HG02623 (cell line): ENCODE data around the gene SLC2A1.

Source experiments
- ATAC-seq: cut with Tn5 transposase; IDR thresholded peaks from one replicate; pipeline ENCODE4 v1.9.1; 2021; ENCODE audit warnings: moderate library complexity; ENCODE audit not compliant: unreplicated experiment

Gene SLC2A1

DNA sequence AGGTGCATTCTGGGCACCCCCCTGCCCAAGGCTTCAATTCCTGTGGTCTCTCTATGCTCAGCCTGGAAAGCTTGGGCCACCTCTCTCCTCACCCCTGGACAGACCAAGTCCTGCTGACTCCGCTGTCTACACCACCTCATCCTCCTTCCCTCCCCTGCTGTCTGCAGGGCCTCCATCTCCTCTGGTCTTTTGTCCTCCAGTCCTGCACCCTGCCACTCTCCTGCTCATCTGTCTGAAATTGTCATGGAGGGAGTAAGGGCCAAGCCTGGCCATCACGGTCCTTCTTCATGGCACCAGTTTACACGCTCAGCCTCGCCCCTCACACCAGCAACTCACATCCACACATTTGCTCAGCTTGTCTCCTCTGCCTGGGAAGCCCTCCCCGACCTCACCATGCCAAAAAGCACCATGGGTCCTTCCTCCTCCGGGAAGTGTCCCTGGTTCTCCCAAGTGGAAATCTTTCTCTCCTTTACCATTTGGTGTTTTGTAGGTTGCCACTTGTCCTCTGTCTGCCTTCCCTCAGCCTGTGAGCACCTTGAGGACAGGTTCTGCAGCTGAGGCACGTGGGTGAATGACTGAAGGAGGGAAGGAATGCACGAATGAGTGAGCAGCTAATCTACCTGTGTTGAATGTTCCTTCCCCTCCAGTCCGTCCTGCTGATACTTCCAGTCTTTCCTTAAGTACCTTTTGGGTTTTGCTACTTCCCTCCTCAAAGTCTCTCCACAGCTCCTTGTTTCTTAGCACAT lies 2.1 kb upstream of the SLC2A1 start:
- no peak for ATAC-seq

- no peak for ATAC-seq
Observed at GRCh38 chr1:42960122-42960390, 1.4 kb upstream of the SLC2A1 start.

DNA sequence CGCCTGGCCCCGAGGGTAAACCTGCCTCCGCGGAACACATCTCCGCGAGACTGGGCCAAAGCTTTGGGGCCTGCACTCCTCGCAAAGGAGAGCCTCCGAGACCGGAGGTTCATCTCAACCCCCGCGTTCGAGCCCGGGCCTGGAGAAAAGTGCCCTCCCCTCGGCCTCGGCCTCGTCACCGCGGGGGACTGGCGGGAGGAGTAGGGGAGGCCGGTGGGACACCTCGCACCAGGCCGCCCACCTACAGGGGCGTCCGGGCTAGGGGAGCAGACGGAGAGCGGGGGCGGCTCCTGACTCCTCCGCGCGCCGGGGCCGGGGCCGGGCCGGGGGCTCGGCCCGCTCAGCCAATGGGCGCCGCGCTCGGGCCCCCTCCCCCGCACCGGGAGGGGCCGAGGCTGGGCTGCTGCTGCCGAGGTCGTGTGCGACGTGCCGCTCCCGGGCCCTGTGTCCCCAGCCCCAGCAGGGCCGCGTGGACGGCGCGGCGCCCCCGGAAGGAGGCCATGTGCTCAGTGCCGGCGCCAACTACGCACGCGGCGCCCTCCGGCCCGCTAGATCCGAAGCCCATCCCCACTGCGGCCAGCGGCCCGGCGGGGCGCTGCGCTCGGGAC lies 684 bp downstream of the SLC2A1 start:
- ATAC-seq = peak; percentile 50

DNA sequence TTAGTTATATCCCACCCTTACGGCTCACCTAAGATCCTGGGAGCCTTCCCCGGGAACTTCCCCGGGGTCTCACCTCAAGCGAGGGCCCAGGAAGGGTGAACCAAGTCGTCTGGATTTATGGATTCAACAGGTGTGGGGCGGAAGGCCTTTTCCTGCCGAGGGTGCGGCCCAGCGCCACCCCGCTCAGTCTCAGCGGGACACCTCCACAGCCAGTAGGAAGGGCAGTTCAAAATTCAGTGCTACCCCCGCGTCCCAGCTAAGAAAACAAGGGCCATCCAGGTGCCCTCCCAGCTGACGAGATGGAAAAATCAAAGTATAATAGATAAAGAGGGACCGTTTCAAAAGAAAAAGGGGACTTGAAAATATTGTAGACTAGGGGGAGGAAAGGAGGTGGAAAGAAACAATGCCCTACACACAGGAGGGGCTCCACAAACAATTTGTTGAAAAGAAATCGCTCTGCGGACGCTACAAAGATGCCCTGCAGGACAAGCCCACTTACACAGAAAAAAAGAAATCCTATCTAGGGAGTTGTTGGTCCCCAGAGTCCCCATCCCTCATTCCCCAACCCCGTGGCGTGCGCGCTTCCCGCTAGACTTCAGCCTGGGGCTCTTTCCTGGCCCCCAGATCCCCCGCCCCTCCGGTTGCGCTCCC lies 1.3 kb downstream of the SLC2A1 start:
- no peak for ATAC-seq

- no peak for ATAC-seq
Observed at GRCh38 chr1:42956739-42957138, 1.9 kb downstream of the SLC2A1 start.

GRCh38 chr1:42955311-42956063 lies 3.2 kb downstream of the SLC2A1 start:
- no peak for ATAC-seq

- no peak for ATAC-seq
Observed at GRCh38 chr1:42953182-42954180, 5.2 kb downstream of the SLC2A1 start.

DNA sequence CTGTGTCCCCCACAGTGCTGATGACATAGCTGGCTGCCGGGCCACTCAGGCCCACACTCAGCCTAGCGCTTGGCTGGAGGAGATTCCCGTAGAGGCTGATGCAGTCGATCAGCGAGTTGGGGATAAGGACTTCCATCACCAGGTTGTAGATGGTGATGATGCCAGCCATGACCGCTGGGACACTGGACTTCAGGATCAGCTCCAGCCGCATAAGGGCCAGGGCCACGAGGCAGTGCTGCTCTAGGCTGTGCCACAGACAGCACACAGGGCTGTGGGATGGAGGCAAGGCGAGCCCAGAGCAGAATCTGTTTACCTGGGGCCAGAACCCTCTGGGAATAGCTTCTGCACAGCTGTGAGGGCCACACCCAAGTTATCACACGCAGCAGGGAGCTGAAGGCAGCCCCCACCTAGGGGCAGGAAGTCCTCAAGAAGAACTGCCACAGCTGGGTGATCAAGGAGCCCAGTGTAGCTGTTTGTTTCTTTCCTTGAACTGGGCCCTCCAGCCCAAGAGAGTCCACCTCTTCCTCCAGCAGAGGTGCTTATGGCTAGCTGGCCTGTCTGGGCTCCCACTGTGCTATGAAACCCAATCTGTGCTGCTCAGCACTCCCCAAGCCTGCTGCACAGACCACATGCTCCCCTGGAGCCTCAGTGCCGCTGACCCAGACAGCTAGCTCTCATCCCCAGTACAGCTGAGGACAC lies 6.2 kb downstream of the SLC2A1 start:
- no peak for ATAC-seq

DNA sequence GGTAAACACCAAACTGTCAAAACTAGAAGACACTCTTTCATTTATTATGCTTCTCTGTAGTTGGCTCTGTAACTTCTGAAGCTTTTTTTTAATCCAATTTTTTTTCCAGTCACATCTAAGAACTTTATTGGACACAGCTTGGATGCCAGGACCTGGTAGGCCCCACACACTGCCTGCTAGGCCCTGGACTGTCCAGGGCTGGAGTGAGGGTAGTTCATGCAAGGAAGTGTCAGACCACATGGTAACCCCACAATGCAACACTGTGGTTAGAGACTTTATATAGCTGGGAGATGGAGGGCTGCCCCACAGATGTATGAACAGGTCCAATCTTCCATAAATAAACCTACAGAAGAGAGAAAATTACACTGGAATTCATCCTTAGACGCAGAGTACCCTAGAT lies 7.1 kb downstream of the SLC2A1 start:
- no peak for ATAC-seq

GRCh38 chr1:42950116-42950481 lies 8.6 kb downstream of the SLC2A1 start:
- no peak for ATAC-seq

DNA sequence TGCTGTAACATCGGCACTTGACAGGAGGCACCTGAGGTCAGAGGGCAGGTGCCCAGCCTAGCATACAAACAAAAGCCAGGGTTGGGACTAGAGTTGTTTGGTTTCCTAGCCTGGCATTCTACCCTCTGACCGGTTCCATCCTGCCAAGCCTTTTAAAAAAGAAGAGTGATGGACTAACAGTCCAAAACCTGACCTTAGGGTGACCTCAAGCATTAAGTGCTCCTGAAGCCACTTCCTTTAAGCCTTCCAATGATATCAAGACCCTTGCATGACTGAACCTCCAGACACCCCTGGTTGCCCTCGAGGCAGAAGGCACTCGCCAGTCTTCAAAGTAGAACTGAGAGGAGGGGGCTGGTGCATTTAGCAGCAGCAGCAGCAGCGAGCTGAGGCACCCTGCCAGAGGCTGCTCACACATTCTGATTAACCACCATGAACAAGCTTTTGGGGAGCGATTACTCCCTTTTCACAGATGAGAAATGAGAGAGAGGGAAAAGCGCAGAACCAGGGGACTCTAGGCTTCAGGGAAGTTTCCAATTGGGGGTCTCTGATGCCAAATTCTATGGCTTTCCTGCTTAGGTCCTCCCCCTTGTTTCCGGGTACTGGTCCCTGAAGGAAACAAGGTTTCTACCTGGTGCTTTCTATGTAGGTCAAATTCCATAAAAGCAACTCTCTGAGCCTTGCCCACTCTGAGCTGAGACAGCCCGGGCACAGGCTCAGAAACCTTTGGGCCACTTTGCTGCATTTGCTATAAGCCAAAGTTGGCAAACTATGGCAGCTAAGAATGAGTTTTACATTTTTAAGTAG lies 9.2 kb downstream of the SLC2A1 start:
- ATAC-seq = no peak

DNA sequence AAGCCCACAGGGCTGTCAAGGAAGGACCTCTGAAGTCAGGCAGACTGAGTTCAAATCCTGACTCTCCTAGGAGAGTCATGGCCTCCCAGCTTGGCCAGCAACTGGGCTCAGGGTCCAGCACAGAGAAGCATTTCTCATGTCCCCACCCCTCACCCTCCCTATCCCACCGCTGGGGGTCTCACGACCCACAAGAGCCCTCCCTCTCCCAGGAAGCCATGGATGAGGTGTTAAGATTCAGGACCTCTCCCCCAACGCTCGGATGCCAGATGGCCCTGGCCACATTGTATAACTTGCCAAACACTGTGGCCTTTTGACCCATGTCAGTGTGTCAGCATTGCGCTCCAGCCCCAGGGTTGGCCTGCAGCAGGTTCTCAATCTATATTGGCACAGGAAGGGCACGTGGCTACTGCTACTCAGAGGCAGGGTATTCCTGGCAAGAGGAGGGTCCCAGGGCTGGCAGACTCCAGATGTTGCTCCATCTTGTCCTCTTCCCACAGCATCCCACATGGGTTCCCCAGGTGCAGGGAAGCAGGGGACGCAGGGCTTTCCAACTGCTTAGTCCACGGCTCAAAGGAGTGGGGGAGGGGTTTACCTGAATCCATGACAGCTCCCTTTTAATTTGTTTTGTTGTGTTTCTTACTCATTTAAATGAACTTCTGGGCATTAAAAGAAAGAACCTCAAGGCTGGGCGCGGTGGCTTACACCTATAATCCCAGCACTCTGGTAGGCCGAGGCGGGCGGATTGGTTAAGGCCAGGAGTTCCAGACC lies 10.5 kb downstream of the SLC2A1 start:
- no peak for ATAC-seq

DNA sequence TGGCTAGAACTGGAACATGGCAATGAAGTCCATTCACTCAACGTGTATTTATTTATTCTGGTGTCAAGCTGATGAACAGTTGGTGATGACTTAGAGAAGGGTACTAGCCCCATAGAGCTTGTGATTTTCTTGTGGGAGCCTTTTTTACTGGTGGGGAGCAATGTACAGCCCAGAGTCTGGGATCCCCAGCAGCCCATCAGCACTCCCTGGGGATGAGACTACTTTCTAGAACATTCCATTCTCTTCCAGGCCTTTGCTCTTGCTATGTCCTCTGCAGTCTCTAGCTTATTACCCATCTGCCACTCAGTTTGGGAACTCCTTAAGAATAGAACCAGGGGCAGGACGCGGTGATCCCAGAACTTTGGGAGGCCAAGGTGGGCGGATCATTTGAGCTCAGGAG lies 11.6 kb downstream of the SLC2A1 start:
- no peak for ATAC-seq

- no peak for ATAC-seq
Observed at GRCh38 chr1:42946120-42946898, 12.4 kb downstream of the SLC2A1 start.

DNA sequence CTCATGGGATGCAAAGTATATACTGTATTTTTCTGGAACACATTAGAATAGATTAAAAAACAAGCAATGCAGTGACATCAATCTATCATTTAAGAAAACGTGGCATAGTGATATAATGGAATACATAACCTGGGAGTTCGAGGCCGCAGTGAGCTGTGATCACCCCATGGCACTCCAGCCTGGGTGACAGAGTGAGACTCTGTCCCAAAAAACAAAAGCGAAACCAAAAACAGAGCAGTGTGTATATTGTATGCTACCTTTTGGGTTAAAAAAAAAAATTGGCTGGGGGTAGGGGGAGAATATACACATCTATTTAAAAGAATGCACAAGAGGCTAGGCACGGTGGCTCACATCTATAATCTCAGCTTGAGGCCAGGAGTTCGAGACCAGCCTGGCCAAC lies 13.5 kb downstream of the SLC2A1 start:
- no peak for ATAC-seq

GRCh38 chr1:42944246-42944928 lies 14.3 kb downstream of the SLC2A1 start:
- ATAC-seq = no peak

GRCh38 chr1:42943728-42944127 lies 14.9 kb downstream of the SLC2A1 start:
- no peak for ATAC-seq
